Measurements from ENCODE around the gene TMEM63B. TPM values are rescaled to one million over a fixed set of nuclear protein-coding genes. Genes with fewer than 3 reads are reported as not detected.

Gene TMEM63B
- total RNA-seq, 1 experiment from 2014 or later = 24.9 TPM

Other genes with a start within 250 kb of the TMEM63B start
- gene MRPL14, start 102 bp upstream of the TMEM63B start, total RNA-seq (2014; rRNA removed; shearing (Covaris generic)) = 91.0 and 92.0 TPM in 2 replicates
- gene CAPN11, start 31.3 kb downstream of the TMEM63B start, total RNA-seq (2014; rRNA removed; shearing (Covaris generic)) = 1.0 and 2.0 TPM in 2 replicates
- gene MYMX, start 89.4 kb downstream of the TMEM63B start, total RNA-seq (2014; rRNA removed; shearing (Covaris generic)) = 5.2 and 6.0 TPM in 2 replicates
- gene SLC29A1, start 96.0 kb downstream of the TMEM63B start, total RNA-seq (2014; rRNA removed; shearing (Covaris generic)) = 68.6 and 71.9 TPM in 2 replicates
- 1,821 and 1,973 TPM in 2 replicates for gene HSP90AB1, start 119.5 kb downstream of the TMEM63B start, total RNA-seq (2014; rRNA removed; shearing (Covaris generic))
- gene SLC35B2, start 130.0 kb downstream of the TMEM63B start, total RNA-seq (2014; rRNA removed; shearing (Covaris generic)) = 27.2 and 28.7 TPM in 2 replicates
- gene NFKBIE, start 138.0 kb downstream of the TMEM63B start, total RNA-seq (2014; rRNA removed; shearing (Covaris generic)) = 9.7 and 12.3 TPM in 2 replicates
- gene TMEM151B, start 142.9 kb downstream of the TMEM63B start, total RNA-seq (2014; rRNA removed; shearing (Covaris generic)) = 0.70 and 0.83 TPM in 2 replicates
- 25.5 and 28.3 TPM in 2 replicates for gene AARS2, start 185.8 kb downstream of the TMEM63B start, total RNA-seq (2014; rRNA removed; shearing (Covaris generic))
- not detected in 2 replicates for gene SPATS1, start 215.1 kb downstream of the TMEM63B start, total RNA-seq (2014; rRNA removed; shearing (Covaris generic))